HUES64 (cell line): Measurements from ENCODE around the gene PLEKHG7.
"Not testable (repeated sequence)": the region's sequence is repeated elsewhere in the genome, so short reads cannot be mapped to it uniquely, and the experiment has no call there.

Source experiments
- H3K27ac ChIP-seq: 2 replicates; pipeline ENCODE4 v1.7.0; 2013; ENCODE audit warnings: low read depth, low read length, inconsistent platforms
- H3K27me3 ChIP-seq: 2 replicates; pipeline ENCODE4 v1.6.1; 2013; ENCODE audit warnings: mild to moderate bottlenecking, low read length; ENCODE audit not compliant: insufficient read depth
- H3K36me3 ChIP-seq: 2 replicates; pipeline ENCODE4 v1.6.1; 2013; ENCODE audit warnings: mild to moderate bottlenecking, low read length; ENCODE audit not compliant: insufficient read depth
- H3K4me1 ChIP-seq: 2 replicates; pipeline ENCODE4 v1.6.1; 2013; ENCODE audit warnings: mild to moderate bottlenecking, low read length, moderate library complexity; ENCODE audit not compliant: insufficient read depth
- H3K4me3 ChIP-seq: 2 replicates; pipeline ENCODE4 v1.5.1; 2013; ENCODE audit warnings: mild to moderate bottlenecking, low read length, moderate library complexity
- H3K9ac ChIP-seq: 2 replicates; pipeline ENCODE4 v1.6.1; 2013; ENCODE audit warnings: mild to moderate bottlenecking, low read depth, low read length
- H3K9me3 ChIP-seq: 2 replicates; pipeline ENCODE4 v1.6.1; 2013; ENCODE audit warnings: low read depth, low read length; ENCODE audit not compliant: insufficient read depth
- WGBS: fragments of 150-250, 120-280 bp; methylation state at CpG from one replicate; pipeline ENCODE4 v1.1.7; 2013; ENCODE audit warnings: missing lambda C conversion rate; 5-methylcytosine and 5-hydroxymethylcytosine counted together

The PLEKHG7 gene

DNA sequence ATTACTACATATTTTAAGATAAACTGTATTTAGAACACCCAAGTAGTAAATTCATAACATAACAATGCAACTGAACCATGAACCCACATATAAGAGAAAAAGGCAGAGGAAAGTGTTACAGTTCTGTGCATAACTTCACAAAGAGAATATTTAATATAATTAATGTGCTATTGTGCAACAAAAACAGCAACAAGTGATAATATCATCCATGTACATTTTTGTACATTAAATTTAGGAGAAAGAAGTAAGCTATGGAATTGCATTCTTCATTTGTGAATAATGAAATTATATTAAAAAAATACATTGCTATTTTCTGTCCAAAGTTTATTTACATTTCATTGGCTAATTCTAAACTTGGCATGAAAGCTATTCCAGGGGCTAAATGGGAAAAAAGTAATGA lies 72.6 kb downstream of the PLEKHG7 start:
- Histone ChIP-seq H3K27ac (no peak overlapping the region), H3K9me3 (no peaks in the 10 kb centered on the region), H3K36me3 (peaks cover 36% of the 10 kb centered on the region; the same call in 1 of the 2 replicates), H3K4me3 (no peak overlapping the region), H3K4me1 (peaks cover 15% of the 10 kb centered on the region; the same call in 1 of the 2 replicates), H3K27me3 (no peaks in the 10 kb centered on the region), H3K9ac (no peak overlapping the region)

DNA sequence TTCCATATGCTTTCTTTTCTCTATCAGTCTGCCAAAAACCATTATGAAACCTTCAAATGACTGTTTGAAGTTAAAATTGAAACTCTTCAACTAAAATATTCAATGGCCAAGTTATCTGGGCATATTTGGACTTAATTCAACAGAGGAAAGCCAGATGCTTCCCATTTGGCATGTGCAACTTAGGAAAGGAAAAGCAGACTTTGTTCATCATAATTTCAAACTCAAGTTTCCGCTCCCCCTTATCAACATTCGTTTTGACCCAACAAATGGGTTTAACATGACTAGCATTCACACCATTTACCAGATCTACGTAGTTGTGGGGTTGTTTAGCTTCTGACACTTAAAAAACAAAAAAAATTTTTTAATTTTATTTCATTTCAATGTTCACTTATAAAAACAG lies 75.7 kb downstream of the PLEKHG7 start:
- WGBS: 83% methylated on average over 2 of the region's 3 CpGs

GRCh38 chr12:92779902-92780301 lies 77.1 kb downstream of the PLEKHG7 start:
- Histone ChIP-seq H3K9ac (no peak overlapping the region), H3K36me3 (peaks cover 36% of the 10 kb centered on the region; the same call in 1 of the 2 replicates), H3K9me3 (no peaks in the 10 kb centered on the region), H3K27me3 (no peaks in the 10 kb centered on the region), H3K4me3 (no peak overlapping the region), H3K27ac (no peak overlapping the region), H3K4me1 (peaks cover 15% of the 10 kb centered on the region; the same call in 1 of the 2 replicates)
- 100% methylated on average over 1 of the region's 1 CpG for WGBS

More for the DNA sequence above, 75.7 kb downstream of the PLEKHG7 start:
- Histone ChIP-seq H3K4me3 (no peak overlapping the region), H3K36me3 (peaks cover 39% of the 10 kb centered on the region; the same call in 1 of the 2 replicates), H3K9ac (no peak overlapping the region), H3K27me3 (no peaks in the 10 kb centered on the region), H3K9me3 (no peaks in the 10 kb centered on the region), H3K27ac (no peak overlapping the region), H3K4me1 (peaks cover 15% of the 10 kb centered on the region; the same call in 1 of the 2 replicates)

DNA sequence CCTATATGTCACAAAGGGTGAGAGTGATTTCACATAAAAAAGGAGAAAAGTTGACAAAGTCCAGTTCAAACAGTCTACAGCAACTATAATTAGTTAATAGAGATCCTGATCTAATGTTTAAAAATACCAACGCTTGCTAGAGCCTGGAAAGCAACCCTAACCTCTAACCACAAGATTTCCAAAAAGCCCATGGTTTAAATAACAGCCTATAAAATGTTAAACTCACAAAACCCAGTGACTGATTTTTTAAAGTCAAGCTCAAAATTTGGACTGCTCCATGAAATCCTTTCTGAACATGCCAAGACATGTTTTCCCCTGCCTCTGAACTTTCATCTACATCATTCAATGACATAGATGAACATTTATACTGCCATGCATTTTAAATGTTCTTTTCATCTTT lies 81.6 kb downstream of the PLEKHG7 start:
- Histone ChIP-seq H3K4me3 (no peak overlapping the region), H3K36me3 (peaks cover 4% of the 10 kb centered on the region; the same call in 1 of the 2 replicates), H3K27ac (no peak overlapping the region), H3K9me3 (no peaks in the 10 kb centered on the region), H3K9ac (no peak overlapping the region), H3K4me1 (peaks cover 10% of the 10 kb centered on the region; the same call in 1 of the 2 replicates), H3K27me3 (no peaks in the 10 kb centered on the region)
- 97% methylated on average over 1 of the region's 1 CpG for WGBS

DNA sequence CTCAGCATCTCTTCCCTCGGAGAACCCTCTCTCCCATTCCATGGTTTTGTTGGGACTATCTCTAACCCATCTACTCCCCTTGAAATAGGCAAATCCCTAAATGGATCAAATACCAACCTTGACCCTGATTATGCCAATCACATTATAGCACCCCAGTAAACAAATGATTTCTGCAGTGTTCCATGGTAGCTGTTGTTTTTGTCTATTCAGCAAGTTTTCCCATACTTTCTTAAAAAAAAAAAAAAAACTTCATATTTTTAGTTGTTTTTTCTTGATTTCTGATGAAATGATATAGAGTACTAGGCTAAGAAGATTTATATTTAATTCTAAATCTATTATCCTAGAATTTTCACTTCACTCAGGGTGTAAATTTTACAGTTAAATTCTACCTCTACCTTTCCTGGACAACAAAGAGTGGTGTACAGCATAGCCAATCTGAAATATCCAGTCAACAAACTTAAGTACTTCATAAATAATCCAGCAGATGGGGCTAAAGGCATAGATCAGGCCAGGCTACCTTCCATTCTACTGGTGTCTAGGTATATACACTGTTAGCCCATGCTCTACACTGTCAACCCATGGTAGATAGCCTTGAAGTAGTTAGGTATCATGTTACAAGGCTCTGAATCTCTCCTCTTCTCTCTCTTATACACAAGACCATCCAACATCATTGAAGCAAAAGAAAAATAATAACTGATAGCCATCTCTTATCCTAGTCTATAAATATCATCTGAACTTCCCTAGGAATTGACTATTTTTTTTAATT lies 82.2 kb downstream of the PLEKHG7 start:
- Histone ChIP-seq H3K27me3 (no peaks in the 10 kb centered on the region), H3K9me3 (no peaks in the 10 kb centered on the region), H3K9ac (no peak overlapping the region), H3K4me1 (peaks cover 3% of the 10 kb centered on the region; the same call in 1 of the 2 replicates), H3K27ac (no peak overlapping the region), H3K4me3 (no peak overlapping the region), H3K36me3 (peaks cover 4% of the 10 kb centered on the region; the same call in 1 of the 2 replicates)
- 92% methylated on average over 1 of the region's 1 CpG for WGBS

- Histone ChIP-seq H3K9me3 (no peaks in the 10 kb centered on the region), H3K9ac (no peak overlapping the region), H3K27me3 (no peaks in the 10 kb centered on the region), H3K4me3 (no peak overlapping the region), H3K36me3 (peaks cover 4% of the 10 kb centered on the region; the same call in 1 of the 2 replicates), H3K4me1 (no peaks in the 10 kb centered on the region), H3K27ac (no peak overlapping the region)
- WGBS: no CpG with 5 or more reads among the region's 1 CpG
These were observed 82.8 kb downstream of the PLEKHG7 start for GRCh38 chr12:92785563-92785950.

DNA sequence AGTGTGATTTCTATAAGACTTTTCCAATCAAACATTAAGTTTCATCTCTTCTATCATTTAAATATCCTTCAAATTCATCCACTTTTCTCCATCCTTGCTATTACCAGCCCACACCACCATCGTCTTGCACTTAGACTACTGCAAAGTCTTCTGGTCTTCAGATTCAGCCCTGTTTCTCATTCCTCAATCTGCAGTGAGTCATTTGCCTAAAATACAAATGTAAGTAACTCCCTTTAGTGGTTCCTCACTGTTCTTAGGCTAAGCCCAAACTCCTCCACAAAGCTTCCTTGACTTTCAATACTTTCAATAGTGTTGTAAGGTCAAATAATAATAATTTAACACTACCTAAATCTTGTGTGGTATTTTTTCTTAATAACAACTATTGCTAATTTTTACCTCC lies 83.3 kb downstream of the PLEKHG7 start:
- WGBS: 93% methylated on average over 1 of the region's 1 CpG
- Histone ChIP-seq H3K4me3 (no peak overlapping the region), H3K36me3 (peaks cover 4% of the 10 kb centered on the region; the same call in 1 of the 2 replicates), H3K4me1 (no peaks in the 10 kb centered on the region), H3K9me3 (no peaks in the 10 kb centered on the region), H3K27me3 (no peaks in the 10 kb centered on the region), H3K9ac (no peak overlapping the region), H3K27ac (no peak overlapping the region)

DNA sequence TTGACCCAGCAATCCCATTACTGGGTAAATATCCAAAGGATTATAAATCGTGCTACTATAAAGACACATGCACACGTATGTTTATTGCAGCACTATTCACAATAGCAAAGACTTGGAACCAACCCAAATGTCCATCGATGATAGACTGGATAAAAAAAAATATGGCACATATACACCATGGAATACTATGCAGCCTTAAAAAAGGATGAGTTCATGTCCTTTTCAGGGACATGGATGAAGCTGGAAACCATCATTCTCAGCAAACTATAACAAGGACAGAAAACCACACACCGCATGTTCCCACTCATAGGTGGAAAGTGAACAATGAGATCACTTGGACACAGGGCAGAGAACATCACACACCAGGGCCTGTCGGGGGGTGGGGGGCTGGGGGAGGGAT lies 91.6 kb downstream of the PLEKHG7 start:
- 94% methylated on average over 4 of the region's 5 CpGs for WGBS
- not testable (repeated sequence) for H3K27me3 ChIP-seq
- H3K36me3 ChIP-seq: peaks cover 15% of the 10 kb centered on the region; the same call in 1 of the 2 replicates

GRCh38 chr12:92794814-92795213 lies 92.0 kb downstream of the PLEKHG7 start:
- H3K36me3 ChIP-seq: peaks cover 15% of the 10 kb centered on the region; the same call in 1 of the 2 replicates
- H3K4me1 ChIP-seq: no peaks in the 10 kb centered on the region
- H3K4me3 ChIP-seq: no peak overlapping the region
- H3K9ac ChIP-seq: no peak overlapping the region
- no peaks in the 10 kb centered on the region for H3K9me3 ChIP-seq
- H3K27ac ChIP-seq: no peak overlapping the region
- no peaks in the 10 kb centered on the region for H3K27me3 ChIP-seq

More for the DNA sequence above, 91.6 kb downstream of the PLEKHG7 start:
- H3K27ac ChIP-seq, H3K9me3 ChIP-seq, H3K9ac ChIP-seq, H3K4me1 ChIP-seq, H3K4me3 ChIP-seq: not testable (repeated sequence)

GRCh38 chr12:92796650-92797049 lies 93.9 kb downstream of the PLEKHG7 start:
- no peak overlapping the region for H3K27ac ChIP-seq
- peaks cover 27% of the 10 kb centered on the region for H3K36me3 ChIP-seq
- H3K9ac ChIP-seq: no peak overlapping the region
- no peaks in the 10 kb centered on the region for H3K27me3 ChIP-seq
- no peak overlapping the region for H3K4me3 ChIP-seq
- H3K9me3 ChIP-seq: no peaks in the 10 kb centered on the region
- H3K4me1 ChIP-seq: no peaks in the 10 kb centered on the region

DNA sequence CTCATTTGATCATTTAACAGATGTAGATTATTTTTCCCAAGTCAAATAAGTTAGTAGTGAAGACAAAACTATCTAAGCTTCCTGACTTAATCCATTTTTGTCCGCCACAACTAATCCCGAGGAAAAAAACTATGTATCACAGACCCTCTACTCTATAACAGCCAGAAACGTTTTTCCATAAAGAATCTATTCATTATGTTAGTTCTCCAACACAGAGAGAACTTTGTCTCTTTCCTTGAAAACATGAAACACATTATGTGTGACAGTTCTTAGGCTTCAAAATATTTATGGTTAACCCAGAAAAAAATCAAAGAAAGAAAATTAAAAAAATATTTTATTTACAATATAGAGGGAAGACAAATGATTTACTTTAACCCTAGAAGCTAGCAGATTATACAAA lies 100.1 kb downstream of the PLEKHG7 start:
- Histone ChIP-seq H3K9me3 (no peaks in the 10 kb centered on the region), H3K36me3 (peaks cover 36% of the 10 kb centered on the region), H3K4me3 (no peak overlapping the region), H3K9ac (no peak overlapping the region), H3K27ac (no peak overlapping the region), H3K27me3 (no peaks in the 10 kb centered on the region), H3K4me1 (no peaks in the 10 kb centered on the region)
- 95% methylated on average over 3 of the region's 3 CpGs for WGBS
